NCI-H1436 treated with DMSO at 0.1 percent for 48 hours (cell line): ENCODE data around the gene NDRG4.
A peak's percentile ranks its signal among the peaks of the same experiment; 100 is the strongest.
"Not testable (repeated sequence)": the region's sequence is repeated elsewhere in the genome, so short reads cannot be mapped to it uniquely, and the experiment has no call there.

Source experiments
- DNase-seq: peaks from one replicate; lab custom pipeline; 2025; lab: John Stamatoyannopoulos, UW

NDRG4 gene

GRCh38 chr16:58465817-58466216, 34.1 kb upstream of the NDRG4 start:
- DNase-seq, result no peak

- no peak for DNase-seq
Measured at GRCh38 chr16:58466396-58466795, 33.5 kb upstream of the NDRG4 start.

GRCh38 chr16:58467905-58468304, 32.0 kb upstream of the NDRG4 start:
- no peak for DNase-seq

GRCh38 chr16:58471209-58471975, 28.6 kb upstream of the NDRG4 start:
- no peak for DNase-seq

- DNase-seq, result no peak
Measured at GRCh38 chr16:58472266-58472665, 27.7 kb upstream of the NDRG4 start.

GRCh38 chr16:58472827-58473226, 27.1 kb upstream of the NDRG4 start:
- no peak for DNase-seq

- no peak for DNase-seq
Measured at GRCh38 chr16:58474296-58474695, 25.6 kb upstream of the NDRG4 start.

- DNase-seq, result no peak
Measured at GRCh38 chr16:58475091-58475619, 24.8 kb upstream of the NDRG4 start.

GRCh38 chr16:58476791-58477190, 23.2 kb upstream of the NDRG4 start:
- DNase-seq, result no peak

- no peak for DNase-seq
Measured at GRCh38 chr16:58478427-58478826, 21.5 kb upstream of the NDRG4 start.

GRCh38 chr16:58481226-58481869, 18.6 kb upstream of the NDRG4 start:
- no peak for DNase-seq

GRCh38 chr16:58481931-58482330, 18.0 kb upstream of the NDRG4 start:
- no peak for DNase-seq

GRCh38 chr16:58485184-58485887, 14.6 kb upstream of the NDRG4 start:
- DNase-seq, result no peak

- peak; percentile 26 for DNase-seq
Measured at GRCh38 chr16:58487566-58488351, 12.2 kb upstream of the NDRG4 start.

- DNase-seq, result no peak
Measured at GRCh38 chr16:58488531-58488930, 11.4 kb upstream of the NDRG4 start.

- no peak for DNase-seq
Measured at GRCh38 chr16:58490065-58490464, 9.9 kb upstream of the NDRG4 start.

- DNase-seq, result not testable (repeated sequence)
Measured at GRCh38 chr16:58490539-58490938, 9.4 kb upstream of the NDRG4 start.

- DNase-seq, result no peak
Measured at GRCh38 chr16:58492066-58492465, 7.9 kb upstream of the NDRG4 start.

- no peak for DNase-seq
Measured at GRCh38 chr16:58492735-58493134, 7.2 kb upstream of the NDRG4 start.

- DNase-seq, result no peak
Measured at GRCh38 chr16:58493756-58494431, 6.0 kb upstream of the NDRG4 start.

- peak; percentile 92 for DNase-seq
Measured at GRCh38 chr16:58494981-58495520, 4.9 kb upstream of the NDRG4 start.
